ENCODE measurements around the gene MAVS.
"Not testable (repeated sequence)": the region's sequence is repeated elsewhere in the genome, so short reads cannot be mapped to it uniquely, and the experiment has no call there.

Gene MAVS

DNA sequence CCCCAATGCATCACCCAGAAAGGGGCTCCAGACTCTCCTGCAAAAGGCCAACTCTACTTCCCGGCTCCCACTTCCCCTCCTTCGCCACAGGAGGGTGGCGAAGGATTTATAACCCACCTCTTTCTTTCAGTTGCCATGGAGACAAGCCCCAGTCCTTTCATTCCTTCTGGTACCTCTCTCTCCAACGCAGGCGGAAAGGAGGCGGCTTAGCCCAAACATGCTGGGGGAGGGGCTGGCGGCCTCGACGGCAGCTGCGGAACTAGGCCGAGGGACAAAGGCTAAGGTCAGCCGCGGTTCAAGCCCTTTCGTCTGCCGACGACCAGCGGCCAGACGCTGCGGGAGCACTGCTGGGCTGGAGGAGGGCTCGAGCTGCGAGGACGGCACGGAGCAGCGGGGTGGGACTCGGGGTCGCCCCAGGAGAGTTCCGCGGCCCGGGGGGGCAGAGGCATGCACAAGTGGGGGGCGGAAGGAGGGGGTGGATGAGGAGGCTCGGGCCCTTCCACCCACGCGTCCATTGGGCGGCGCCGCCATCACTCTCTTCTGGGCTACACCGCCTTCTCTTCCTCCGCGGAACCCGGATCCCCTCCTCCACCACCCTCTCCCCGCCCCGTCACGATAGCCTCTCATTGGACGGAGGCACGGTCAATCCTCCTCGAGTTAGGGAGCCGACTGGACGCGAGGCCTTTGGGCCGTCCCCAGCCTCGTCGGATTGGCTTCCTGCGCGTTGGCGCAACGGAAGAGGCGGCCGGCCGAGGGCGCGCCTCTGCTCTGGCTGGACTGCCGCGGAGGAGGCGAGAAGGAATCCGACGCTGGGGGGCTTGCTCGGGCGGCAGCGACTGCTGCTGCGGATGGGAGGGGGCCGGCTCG is 42.2 kb downstream of the MAVS start, which contains the start of gene PANK2:
TSS of gene PANK2 (plus strand) at position 766 of the 867 bp plus-strand sequence.
- peak; percentile 100 for DNase-seq (ENCODE audit: low read depth, low spot score)

- DNase-seq (ENCODE audit: low read depth, low spot score), result no peak
Measured at GRCh38 chr20:3889489-3890397, 43.1 kb downstream of the MAVS start.

GRCh38 chr20:3890398-3890751 is 43.7 kb downstream of the MAVS start:
- no peak for DNase-seq (ENCODE audit: low read depth, low spot score)

DNA sequence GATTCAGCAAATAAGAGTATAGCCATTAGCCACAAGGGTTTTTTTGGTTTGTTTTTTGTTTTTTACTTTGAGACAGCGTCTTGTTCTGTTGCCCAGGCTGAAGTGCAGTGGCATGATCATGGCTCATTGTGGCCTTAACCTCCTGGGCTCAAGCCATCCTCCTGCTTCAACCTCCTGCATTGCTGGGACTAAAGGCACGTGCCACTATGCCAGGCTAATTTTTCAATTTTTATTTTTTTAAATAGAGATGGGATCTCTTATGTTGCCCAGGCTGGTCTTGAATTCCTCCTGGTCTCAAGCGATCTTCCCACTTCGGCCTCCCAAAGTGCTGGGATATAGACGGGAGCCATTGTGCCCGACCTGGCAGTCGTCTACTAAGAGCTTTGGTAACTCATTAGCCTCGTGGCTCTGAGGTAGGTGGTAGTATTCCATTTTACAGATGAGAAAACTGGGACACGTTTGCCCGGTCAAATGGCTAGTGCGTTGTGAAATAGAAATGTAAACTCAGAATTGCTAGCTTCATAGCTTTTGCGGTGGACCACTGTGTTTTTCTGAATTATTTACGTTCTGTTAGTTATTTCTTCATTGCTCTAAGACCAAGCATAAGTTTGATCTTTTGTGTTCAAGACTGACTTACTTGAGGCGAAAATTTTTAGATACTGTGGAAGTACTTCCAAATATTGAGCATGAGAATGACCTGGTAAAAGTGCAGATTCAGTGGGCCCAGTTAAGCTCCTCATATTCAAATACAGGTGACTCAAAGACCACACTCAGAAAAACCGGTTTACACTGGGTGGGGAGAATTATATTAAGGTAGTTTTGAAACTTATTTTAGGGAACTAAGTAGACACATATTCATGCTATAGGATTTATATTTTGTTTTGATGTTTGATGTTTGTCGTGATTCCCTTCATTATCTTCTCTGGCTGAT is 44.6 kb downstream of the MAVS start:
- DNase-seq (ENCODE audit: low read depth, low spot score), result no peak

DNA sequence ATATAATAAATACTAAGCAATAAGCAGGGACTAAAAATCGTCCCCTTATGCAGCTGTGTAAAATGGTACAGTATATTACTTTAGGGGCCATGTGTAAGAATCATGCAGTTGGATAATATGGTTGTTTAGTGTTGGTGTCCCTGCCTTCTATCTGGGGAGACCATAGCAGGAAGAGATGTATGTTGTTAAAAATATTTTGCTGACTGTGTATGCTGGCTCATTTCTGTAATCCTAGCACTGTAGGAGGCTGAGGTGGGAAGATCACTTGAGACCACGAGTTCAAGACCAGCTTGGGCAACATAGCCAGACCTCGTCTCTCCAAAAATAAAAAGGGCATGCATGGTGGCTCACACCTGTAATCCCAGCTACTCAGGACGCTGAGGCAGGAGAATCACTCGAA is 48.2 kb downstream of the MAVS start:
- DNase-seq (ENCODE audit: low read depth, low spot score), result no peak

- no peak for DNase-seq (ENCODE audit: low read depth, low spot score)
Measured at GRCh38 chr20:3896302-3896701, 49.7 kb downstream of the MAVS start.

- no peak for DNase-seq (ENCODE audit: low read depth, low spot score)
Measured at GRCh38 chr20:3896853-3897583, 50.4 kb downstream of the MAVS start.

GRCh38 chr20:3898181-3898580 is 51.5 kb downstream of the MAVS start:
- not testable (repeated sequence) for DNase-seq (ENCODE audit: low read depth, low spot score)

- DNase-seq (ENCODE audit: low read depth, low spot score), result no peak
Measured at GRCh38 chr20:3898639-3899038, 52.0 kb downstream of the MAVS start.

DNA sequence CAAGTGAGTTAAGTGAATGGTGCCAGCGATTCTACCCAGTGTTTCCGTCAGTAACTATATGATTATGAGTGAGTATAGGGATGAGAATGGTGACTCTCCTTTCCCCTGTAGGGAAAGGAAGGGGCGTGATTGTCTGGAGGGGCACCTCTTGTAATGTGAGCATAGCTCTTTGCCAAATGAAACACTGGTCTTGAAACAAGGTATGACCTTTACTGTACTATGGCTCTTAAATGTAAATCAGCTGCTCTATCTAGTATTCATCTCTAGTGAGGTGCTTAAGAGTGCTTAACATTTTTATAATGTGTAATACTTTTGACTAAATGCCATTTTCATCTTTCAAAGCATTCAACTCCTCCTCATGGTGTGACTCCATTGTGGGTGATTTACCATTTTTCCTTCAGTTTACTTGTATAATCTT is 53.6 kb downstream of the MAVS start:
- no peak for DNase-seq (ENCODE audit: low read depth, low spot score)

GRCh38 chr20:3901028-3901705 is 54.5 kb downstream of the MAVS start:
- DNase-seq (ENCODE audit: low read depth, low spot score), result no peak

DNA sequence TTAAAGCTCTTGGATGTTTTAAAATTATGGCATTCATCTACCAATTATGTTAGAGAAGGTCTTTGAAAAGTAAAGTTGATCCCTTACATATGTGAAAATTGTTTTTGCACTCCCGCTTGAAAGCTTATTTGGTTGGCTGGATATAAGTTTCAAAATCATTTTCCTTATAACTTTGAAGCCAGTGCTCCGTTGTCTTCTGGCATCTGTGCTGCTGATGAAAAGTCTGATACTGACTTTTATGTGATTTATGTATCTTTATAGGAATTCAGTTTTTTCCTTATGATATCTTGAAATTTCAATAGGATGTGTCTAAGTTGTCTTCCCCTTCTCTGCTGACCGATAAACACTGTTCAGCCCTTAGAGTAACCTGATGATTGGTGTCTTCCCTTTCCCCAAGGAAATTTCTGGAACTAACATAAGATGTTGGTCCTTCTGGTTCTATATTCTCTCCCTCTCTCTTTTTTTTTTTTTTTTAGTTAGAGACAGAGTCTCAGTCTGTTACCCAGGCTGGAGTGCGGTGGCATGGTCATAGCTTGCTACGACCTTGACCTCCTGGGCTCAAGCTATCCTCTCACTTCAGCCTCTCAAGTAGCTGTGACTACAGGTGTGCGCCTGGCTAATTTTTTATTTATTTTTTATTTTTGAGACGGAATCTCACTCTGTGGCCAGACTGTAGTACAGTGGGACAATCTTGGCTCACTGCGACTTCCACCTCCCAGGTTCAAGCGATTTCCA is 55.2 kb downstream of the MAVS start:
- DNase-seq (ENCODE audit: low read depth, low spot score), result no peak

GRCh38 chr20:3902446-3902845 is 55.8 kb downstream of the MAVS start:
- no peak for DNase-seq (ENCODE audit: low read depth, low spot score)

GRCh38 chr20:3904224-3904623 is 57.6 kb downstream of the MAVS start:
- no peak for DNase-seq (ENCODE audit: low read depth, low spot score)

DNA sequence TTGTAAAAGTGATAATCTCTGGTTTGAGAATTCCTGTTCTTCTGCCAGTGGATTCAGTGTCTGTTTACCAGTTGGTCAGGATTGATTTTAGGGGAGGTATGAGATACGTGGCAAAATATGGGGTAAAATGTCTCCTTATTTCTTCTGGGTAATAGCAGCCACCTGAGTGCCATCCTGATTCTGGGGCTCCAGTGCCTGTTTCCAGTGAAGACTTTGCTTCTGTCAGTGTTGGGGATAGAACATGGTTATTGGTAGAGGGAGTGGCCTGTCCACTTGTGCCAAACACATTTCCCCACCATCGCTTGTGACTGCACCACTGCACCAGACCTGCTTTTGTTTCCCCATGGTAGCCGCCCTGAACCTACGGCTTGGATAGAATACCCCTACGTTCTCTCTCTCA is 58.2 kb downstream of the MAVS start:
- no peak for DNase-seq (ENCODE audit: low read depth, low spot score)

DNA sequence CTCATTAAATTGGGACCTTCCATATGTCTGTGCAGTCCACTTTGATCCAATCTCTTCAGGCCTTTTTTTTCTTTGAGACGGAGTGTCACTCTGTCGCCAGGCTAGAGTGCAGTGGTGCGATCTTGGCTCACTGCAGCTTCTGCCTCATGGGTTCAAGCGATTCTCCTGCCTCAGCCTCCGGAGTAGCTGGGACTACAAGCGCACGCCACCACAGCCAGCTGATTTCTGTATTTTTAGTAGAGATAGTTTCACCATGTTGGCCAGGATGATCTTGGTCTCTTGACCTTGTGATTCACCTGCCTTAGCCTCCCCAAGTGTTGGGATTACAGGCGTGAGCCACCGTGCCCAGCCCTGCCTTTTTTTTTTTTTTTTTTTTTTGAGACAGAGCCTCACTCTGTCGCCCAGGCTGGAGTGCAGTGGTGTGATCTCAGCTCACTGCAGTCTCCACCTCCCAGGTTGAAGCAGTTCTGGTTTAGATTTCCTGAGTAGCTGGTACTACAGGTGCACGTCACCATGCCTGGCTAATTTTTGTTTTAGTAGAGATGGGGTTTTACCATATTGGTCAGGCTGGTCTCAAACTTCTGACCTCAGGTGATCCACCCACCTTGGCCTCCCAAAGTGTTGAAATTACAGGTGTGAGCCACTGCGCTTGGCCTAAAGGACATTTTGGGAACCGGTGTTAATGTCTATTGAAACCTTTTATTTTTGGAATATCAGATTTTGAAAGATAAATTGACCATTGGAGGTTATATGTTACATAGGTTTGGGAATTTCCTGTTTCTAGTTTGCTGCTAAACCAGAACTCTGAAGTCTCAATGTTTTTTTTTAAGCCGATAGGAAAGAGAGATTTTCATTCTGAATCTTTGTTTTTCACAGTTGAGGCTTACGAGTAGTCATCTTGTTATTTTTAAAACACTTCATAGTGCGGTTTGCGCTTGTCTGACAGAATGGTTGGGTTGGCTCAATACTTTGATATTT is 60.4 kb downstream of the MAVS start:
- DNase-seq (ENCODE audit: low read depth, low spot score), result not testable (repeated sequence)

GRCh38 chr20:3908667-3909066 is 62.0 kb downstream of the MAVS start:
- no peak for DNase-seq (ENCODE audit: low read depth, low spot score)

GRCh38 chr20:3909952-3910366 is 63.3 kb downstream of the MAVS start:
- no peak for DNase-seq (ENCODE audit: low read depth, low spot score)

Measured in astrocyte of the hippocampus (primary cell).